Measurements from ENCODE around the gene EMX1. TPM values are rescaled to one million over a fixed set of nuclear protein-coding genes. Genes with fewer than 3 reads are reported as not detected.

Gene EMX1
- total and polyA plus RNA-seq, 2 of the 13 experiments (the other 11 are each of a cell fraction or from before 2014, with no cell fraction given): 0.62 to 4.9 TPM

- no peak for TF ChIP-seq ZBTB38 (CRISPR knock-in tag; IDR thresholded peaks at IDR 0.05)
- no peak for TF ChIP-seq MTA3 (CRISPR knock-in tag; IDR thresholded peaks at IDR 0.05)
- TF ChIP-seq ZNF280D (CRISPR knock-in tag; IDR thresholded peaks at IDR 0.05): no peak
- TF ChIP-seq TARDBP (CRISPR knock-in tag; IDR thresholded peaks at IDR 0.05): no peak
- TF ChIP-seq ZSCAN5A (CRISPR knock-in tag; IDR thresholded peaks at IDR 0.05; ENCODE audit: borderline replicate concordance): no peak
- no peak for TF ChIP-seq KDM5A (IDR thresholded peaks at IDR 0.05; ENCODE audit: borderline replicate concordance, low read length)
- TF ChIP-seq ZNF180 (CRISPR knock-in tag; IDR thresholded peaks at IDR 0.05; ENCODE audit: borderline replicate concordance, low read depth): no peak
- TF ChIP-seq ZNF883 (CRISPR knock-in tag; IDR thresholded peaks at IDR 0.05; ENCODE audit: not compliant biosample characterization): no peak
- no peak for TF ChIP-seq TBX3 (IDR thresholded peaks at IDR 0.05; ENCODE audit: borderline replicate concordance)
- 0 out of 2 replicates have a peak, but pooled peaks have one; percentile 31 for TF ChIP-seq ZNF547 (CRISPR knock-in tag; IDR thresholded peaks at IDR 0.05)
- no peak for TF ChIP-seq PRDM10 (CRISPR knock-in tag; IDR thresholded peaks at IDR 0.05; ENCODE audit: low read depth)
- no peak for TF ChIP-seq RFX3 (CRISPR knock-in tag; IDR thresholded peaks at IDR 0.05)
- TF ChIP-seq ELK4 (CRISPR knock-in tag; IDR thresholded peaks at IDR 0.05; ENCODE audit: borderline replicate concordance): no peak
- no peak for TF ChIP-seq EHMT2 (IDR thresholded peaks at IDR 0.05; ENCODE audit: borderline replicate concordance, low read depth, low read length)
- no peak for TF ChIP-seq ZNF335 (CRISPR knock-in tag; IDR thresholded peaks at IDR 0.05)
- TF ChIP-seq CREB3 (CRISPR knock-in tag; IDR thresholded peaks at IDR 0.05): no peak
- TF ChIP-seq RBM39 (IDR thresholded peaks at IDR 0.05; ENCODE audit: low read depth, low read length, poor library complexity, severe bottlenecking): no peak
- peak; percentile 25; the same call in 1 of the 2 replicates for TF ChIP-seq ZSCAN25 (CRISPR knock-in tag; IDR thresholded peaks at IDR 0.05)
Observed at GRCh38 chr2:72943540-72944395, 26.4 kb downstream of the EMX1 start (continued).

Measured in HepG2 (cell line).